OCI-LY1 (cell line): ENCODE measurements around the gene AADACL4.

ENCODE experiments used
- H2AFZ ChIP-seq: fragments of 200-600 bp; sonication (generic), shearing (Covaris generic); 2 replicates; pipeline ENCODE4 v1.6.0; 2014; ENCODE audit warnings: antibody characterized with exemption, mild to moderate bottlenecking, low read length
- H3F3A ChIP-seq: fragments of 200-600 bp; sonication (generic), shearing (Covaris generic); 2 replicates; pipeline ENCODE4 v1.6.0; 2014; ENCODE audit warnings: mild to moderate bottlenecking, antibody characterized with exemption, low read length, moderate library complexity; ENCODE audit not compliant: insufficient read depth
- H3K27ac ChIP-seq: fragments of 200-600 bp; sonication (generic); 2 replicates; pipeline ENCODE4 v1.5.1; 2014; ENCODE audit warnings: low read length, mixed run types, mild to moderate bottlenecking, low read depth; ENCODE audit not compliant: poor library complexity, severe bottlenecking
- H3K27me3 ChIP-seq: fragments of 200-600 bp; sonication (generic); 2 replicates; pipeline ENCODE4 v1.6.0; 2014; ENCODE audit warnings: antibody characterized with exemption, mild to moderate bottlenecking, low read length, moderate library complexity; ENCODE audit not compliant: insufficient read depth
- H3K36me3 ChIP-seq: fragments of 200-600 bp; sonication (generic); 2 replicates; pipeline ENCODE4 v1.6.1; 2014; ENCODE audit warnings: mild to moderate bottlenecking, antibody characterized with exemption, low read length, moderate library complexity, mixed read lengths; ENCODE audit not compliant: insufficient read depth
- H3K4me1 ChIP-seq: fragments of 200-600 bp; sonication (generic); 2 replicates; pipeline ENCODE4 v1.5.1; 2014; ENCODE audit warnings: mild to moderate bottlenecking, low read length, moderate library complexity; ENCODE audit not compliant: insufficient read depth, severe bottlenecking
- H3K4me2 ChIP-seq: fragments of 200-600 bp; sonication (generic), shearing (Covaris generic); 2 replicates; pipeline ENCODE4 v1.6.1; 2014; ENCODE audit warnings: low read length
- H3K4me3 ChIP-seq: fragments of 200-600 bp; sonication (generic); 2 replicates; pipeline ENCODE4 v1.5.1; 2014; ENCODE audit warnings: low read length, low read depth, mild to moderate bottlenecking, mixed read lengths; ENCODE audit not compliant: poor library complexity, severe bottlenecking
- H3K79me2 ChIP-seq: fragments of 200-600 bp; shearing (Covaris generic); 2 replicates; pipeline ENCODE4 v1.6.1; 2016; ENCODE audit warnings: mixed run types, low read length, mixed read lengths; ENCODE audit not compliant: insufficient read depth
- H3K9ac ChIP-seq: fragments of 200-600 bp; sonication (generic), shearing (Covaris generic); 2 replicates; pipeline ENCODE4 v1.6.1; 2014; ENCODE audit warnings: mild to moderate bottlenecking, low read length, mixed read lengths
- H3K9me2 ChIP-seq: fragments of 200-600 bp; sonication (generic), shearing (Covaris generic); 2 replicates; pipeline ENCODE4 v1.6.1; 2014; ENCODE audit warnings: low read depth, mild to moderate bottlenecking, low read length, mixed read lengths
- H3K9me3 ChIP-seq: fragments of 200-600 bp; shearing (Covaris generic); 2 replicates; pipeline ENCODE4 v1.6.1; 2014; ENCODE audit warnings: low read length, mixed read lengths
- H4K20me1 ChIP-seq: fragments of 200-600 bp; sonication (generic), shearing (Covaris generic); 2 replicates; pipeline ENCODE4 v1.6.0; 2016; ENCODE audit warnings: mild to moderate bottlenecking, low read length; ENCODE audit not compliant: insufficient read depth
- CTCF ChIP-seq: fragments of 200-600 bp; sonication (generic), shearing (Covaris generic); IDR thresholded peaks from 2 replicates; pipeline ENCODE4 v1.5.1; 2017; ENCODE audit warnings: mild to moderate bottlenecking, antibody characterized with exemption, low read length, moderate library complexity, mixed read lengths
- EZH2 ChIP-seq: fragments of 200-600 bp; sonication (generic), shearing (Covaris generic); IDR thresholded peaks from 2 replicates; pipeline ENCODE4 v1.8.0; 2017; ENCODE audit warnings: borderline replicate concordance, mixed run types, mild to moderate bottlenecking, antibody characterized with exemption, low read length, moderate library complexity, mixed read lengths

AADACL4 gene

GRCh38 chr1:12630946-12631530, 12.8 kb upstream of the AADACL4 start:
- Histone ChIP-seq H2AFZ (no peak overlapping the region), H3K4me1 (no peaks in the 10 kb centered on the region), H3K36me3 (no peaks in the 10 kb centered on the region), H3K79me2 (no peaks in the 10 kb centered on the region), H3K27me3 (no peaks in the 10 kb centered on the region), H3K4me2 (no peak overlapping the region), H3K9me3 (no peaks in the 10 kb centered on the region), H3K27ac (no peak overlapping the region), H3K9me2 (no peaks in the 10 kb centered on the region), H3F3A (no peaks in the 10 kb centered on the region), H3K4me3 (no peak overlapping the region), H3K9ac (no peak overlapping the region), H4K20me1 (no peaks in the 10 kb centered on the region)
- TF ChIP-seq CTCF (no peak), EZH2 (no peak)

- H3K4me2 ChIP-seq = no peak overlapping the region
- H2AFZ ChIP-seq = no peak overlapping the region
Measured at GRCh38 chr1:12631571-12631970, 12.3 kb upstream of the AADACL4 start.

GRCh38 chr1:12634156-12634555, 9.7 kb upstream of the AADACL4 start:
- H3K9me3 ChIP-seq = no peaks in the 10 kb centered on the region
- no peaks in the 10 kb centered on the region for H3F3A ChIP-seq
- H3K4me3 ChIP-seq = no peak overlapping the region
- no peaks in the 10 kb centered on the region for H3K27me3 ChIP-seq
- no peak overlapping the region for H2AFZ ChIP-seq
- no peak overlapping the region for H3K27ac ChIP-seq
- H3K79me2 ChIP-seq = no peaks in the 10 kb centered on the region
- H4K20me1 ChIP-seq = no peaks in the 10 kb centered on the region
- H3K36me3 ChIP-seq = no peaks in the 10 kb centered on the region
- H3K4me1 ChIP-seq = no peaks in the 10 kb centered on the region
- no peak overlapping the region for H3K4me2 ChIP-seq
- no peaks in the 10 kb centered on the region for H3K9me2 ChIP-seq
- H3K9ac ChIP-seq = no peak overlapping the region
- TF ChIP-seq CTCF (no peak), EZH2 (no peak)

More at GRCh38 chr1:12631571-12631970, 12.3 kb upstream of the AADACL4 start:
- Histone ChIP-seq H3K4me3 (no peak overlapping the region), H3K27ac (no peak overlapping the region), H3K27me3 (no peaks in the 10 kb centered on the region), H3K9me2 (no peaks in the 10 kb centered on the region), H3F3A (no peaks in the 10 kb centered on the region), H4K20me1 (no peaks in the 10 kb centered on the region), H3K79me2 (no peaks in the 10 kb centered on the region), H3K4me1 (no peaks in the 10 kb centered on the region), H3K9me3 (no peaks in the 10 kb centered on the region), H3K36me3 (no peaks in the 10 kb centered on the region), H3K9ac (no peak overlapping the region)
- no peak for TF ChIP-seq CTCF
- no peak for TF ChIP-seq EZH2
